A673 (cell line): ENCODE results near the gene STIM1.

Experiments used
- EZH2 ChIP-seq: fragments of 200-600 bp; sonication (generic); IDR thresholded peaks from 2 replicates; pipeline ENCODE4 v1.6.1; 2017; ENCODE audit warnings: borderline replicate concordance, low read depth, mild to moderate bottlenecking, mixed read lengths, antibody characterized with exemption, low read length; ENCODE audit not compliant: poor library complexity, severe bottlenecking
- TF ChIP-seq, protein P1 (sequence below): fragments of 300-800, 200-600 bp; sonication (generic); conservative IDR thresholded peaks from 2 replicates; pipeline ENCODE4 v1.5.1; 2017; ENCODE audit warnings: low read depth, mild to moderate bottlenecking, antibody characterized with exemption, low read length, moderate library complexity, mixed read lengths

DNA sequence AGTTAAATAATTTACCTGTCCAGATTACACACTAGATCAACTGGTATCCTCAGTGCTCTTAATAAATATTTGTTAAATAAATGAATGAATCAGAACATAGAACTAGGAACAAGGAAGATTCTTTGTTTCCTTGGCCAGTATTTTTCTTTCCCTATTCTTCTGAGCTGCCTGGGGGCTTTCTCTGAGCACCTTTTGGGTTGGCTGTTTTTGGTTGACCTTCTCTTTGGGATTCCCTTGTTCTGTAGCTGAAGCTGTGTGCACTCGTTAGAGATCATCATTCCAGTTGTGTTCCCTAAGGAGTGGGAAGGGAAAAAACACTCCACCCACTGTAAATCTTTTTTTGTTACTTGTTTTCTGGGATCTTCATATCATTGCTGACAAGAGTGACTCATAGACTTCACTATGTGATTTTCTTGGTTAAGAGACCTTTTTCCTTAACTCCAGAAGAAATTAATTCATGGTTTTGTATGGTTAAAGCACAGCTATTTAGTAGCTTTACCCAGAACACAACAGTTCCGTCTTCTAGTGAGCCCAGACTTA lies 84.3 kb downstream of the STIM1 start:
- TF ChIP-seq, protein P1, sequence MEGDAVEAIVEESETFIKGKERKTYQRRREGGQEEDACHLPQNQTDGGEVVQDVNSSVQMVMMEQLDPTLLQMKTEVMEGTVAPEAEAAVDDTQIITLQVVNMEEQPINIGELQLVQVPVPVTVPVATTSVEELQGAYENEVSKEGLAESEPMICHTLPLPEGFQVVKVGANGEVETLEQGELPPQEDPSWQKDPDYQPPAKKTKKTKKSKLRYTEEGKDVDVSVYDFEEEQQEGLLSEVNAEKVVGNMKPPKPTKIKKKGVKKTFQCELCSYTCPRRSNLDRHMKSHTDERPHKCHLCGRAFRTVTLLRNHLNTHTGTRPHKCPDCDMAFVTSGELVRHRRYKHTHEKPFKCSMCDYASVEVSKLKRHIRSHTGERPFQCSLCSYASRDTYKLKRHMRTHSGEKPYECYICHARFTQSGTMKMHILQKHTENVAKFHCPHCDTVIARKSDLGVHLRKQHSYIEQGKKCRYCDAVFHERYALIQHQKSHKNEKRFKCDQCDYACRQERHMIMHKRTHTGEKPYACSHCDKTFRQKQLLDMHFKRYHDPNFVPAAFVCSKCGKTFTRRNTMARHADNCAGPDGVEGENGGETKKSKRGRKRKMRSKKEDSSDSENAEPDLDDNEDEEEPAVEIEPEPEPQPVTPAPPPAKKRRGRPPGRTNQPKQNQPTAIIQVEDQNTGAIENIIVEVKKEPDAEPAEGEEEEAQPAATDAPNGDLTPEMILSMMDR = no peak
- no peak for TF ChIP-seq EZH2
